Measurements from ENCODE around the gene PARD6B. TPM values are rescaled to one million over a fixed set of nuclear protein-coding genes. Genes with fewer than 3 reads are reported as not detected.

The PARD6B gene
- total and polyA plus RNA-seq, 2 donors (not counting 1 experiment from before 2014, with no cell fraction given): 0.91 to 6.0 TPM

DNA sequence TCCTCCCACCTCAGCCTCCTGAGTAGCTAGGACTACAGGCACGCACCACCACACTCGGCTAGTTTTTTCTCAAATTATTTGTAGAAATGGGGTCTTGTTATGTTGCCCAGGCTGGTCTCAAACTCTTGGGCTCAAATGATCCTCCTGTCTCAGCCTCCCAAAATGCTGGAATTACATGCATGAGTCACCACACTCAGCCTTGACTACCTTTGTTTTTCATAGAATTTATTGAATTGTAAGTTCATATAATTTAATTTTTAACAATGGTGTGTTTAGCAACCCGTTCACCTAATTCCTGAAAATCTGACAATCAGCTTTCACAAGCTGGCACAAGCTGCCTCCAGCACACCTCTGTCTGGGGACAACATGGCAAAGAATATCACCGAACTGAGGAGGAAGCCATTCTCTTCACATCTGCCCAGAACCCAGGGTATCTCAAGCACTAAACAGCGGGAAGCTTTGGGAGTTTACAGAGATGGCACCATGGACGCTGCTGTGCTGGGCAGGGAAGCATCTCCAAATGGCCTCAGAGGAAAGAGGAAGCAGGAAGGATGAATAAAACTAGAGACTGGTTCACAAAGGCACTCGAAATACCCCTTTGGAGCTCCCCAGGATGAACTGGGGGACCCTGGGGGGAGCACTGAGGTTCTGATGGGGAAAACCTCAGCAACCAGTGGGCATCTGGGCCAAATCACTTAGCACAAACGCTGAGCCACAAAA lies 43.0 kb upstream of the PARD6B start:
- no peak for ATAC-seq (ENCODE audit: low read depth)
- TF ChIP-seq, protein P1, sequence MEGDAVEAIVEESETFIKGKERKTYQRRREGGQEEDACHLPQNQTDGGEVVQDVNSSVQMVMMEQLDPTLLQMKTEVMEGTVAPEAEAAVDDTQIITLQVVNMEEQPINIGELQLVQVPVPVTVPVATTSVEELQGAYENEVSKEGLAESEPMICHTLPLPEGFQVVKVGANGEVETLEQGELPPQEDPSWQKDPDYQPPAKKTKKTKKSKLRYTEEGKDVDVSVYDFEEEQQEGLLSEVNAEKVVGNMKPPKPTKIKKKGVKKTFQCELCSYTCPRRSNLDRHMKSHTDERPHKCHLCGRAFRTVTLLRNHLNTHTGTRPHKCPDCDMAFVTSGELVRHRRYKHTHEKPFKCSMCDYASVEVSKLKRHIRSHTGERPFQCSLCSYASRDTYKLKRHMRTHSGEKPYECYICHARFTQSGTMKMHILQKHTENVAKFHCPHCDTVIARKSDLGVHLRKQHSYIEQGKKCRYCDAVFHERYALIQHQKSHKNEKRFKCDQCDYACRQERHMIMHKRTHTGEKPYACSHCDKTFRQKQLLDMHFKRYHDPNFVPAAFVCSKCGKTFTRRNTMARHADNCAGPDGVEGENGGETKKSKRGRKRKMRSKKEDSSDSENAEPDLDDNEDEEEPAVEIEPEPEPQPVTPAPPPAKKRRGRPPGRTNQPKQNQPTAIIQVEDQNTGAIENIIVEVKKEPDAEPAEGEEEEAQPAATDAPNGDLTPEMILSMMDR (IDR thresholded peaks at IDR 0.05): no peak
- no peak for TF ChIP-seq EZH2 (IDR thresholded peaks at IDR 0.05; ENCODE audit: borderline replicate concordance, insufficient read depth, low read depth, low read length, poor library complexity, severe bottlenecking)
- ChIA-PET POLR2A (no interaction called here), CTCF (no interaction called here)
- no peaks in the 10 kb centered on the region for H4K20me1 ChIP-seq (ENCODE audit: control insufficient read depth, insufficient read depth, low read length, poor library complexity, severe bottlenecking)
- no peak for DNase-seq
- no peaks in the 10 kb centered on the region for H3K36me3 ChIP-seq (replicated peaks in 1 of 2; ENCODE audit: control extremely low read depth in 1 of 2, control insufficient read depth in 1 of 2, extremely low read depth in 1 of 2, insufficient read depth in 2 of 2, low read length in 1 of 2)
- Mint-ChIP-seq H3K9me3 (ENCODE audit: insufficient read depth) (no peaks in the 10 kb centered on the region), H3K27ac (no peak overlapping the region), H3K4me1 (peaks cover 11% of the 10 kb centered on the region), H3K4me3 (no peak overlapping the region), H3K27me3 (peaks cover 42% of the 10 kb centered on the region)
- peaks cover 12% of the 10 kb centered on the region in 2 donors for H3K4me1 ChIP-seq (ENCODE audit: control insufficient read depth in 2 of 2, insufficient read depth in 2 of 2, low read length in 2 of 2)
- H3K79me2 ChIP-seq (ENCODE audit: control insufficient read depth, insufficient read depth, low read length): no peaks in the 10 kb centered on the region
- 84% methylated on average over 5 of the region's 8 CpGs for WGBS (ENCODE audit: insufficient coverage)
- H3K4me2 ChIP-seq (replicated peaks; ENCODE audit: low read depth, low read length, poor library complexity, severe bottlenecking): no peak overlapping the region
- intact Hi-C loops (cut with micrococcal nuclease): no loop called here
- H3K27me3 ChIP-seq (replicated peaks in 1 of 4; ENCODE audit: control extremely low read depth in 1 of 4, control insufficient read depth in 3 of 4, insufficient read depth in 4 of 4, low read length in 3 of 4): peaks cover 0 to 47% (median 9%) of the 10 kb centered on the region in 4 experiments
- H3K9ac ChIP-seq (ENCODE audit: low read length): no peak overlapping the region
- no peak overlapping the region for H2AFZ ChIP-seq (ENCODE audit: insufficient read depth, low read depth, low read length, poor library complexity, severe bottlenecking)
- H3K9me3 ChIP-seq (ENCODE audit: control extremely low read depth in 1 of 3, control insufficient read depth in 2 of 3, insufficient read depth in 1 of 3, low read length in 2 of 3): no peaks in the 10 kb centered on the region
- H3K27ac ChIP-seq (ENCODE audit: low read length in 2 of 2): no peak overlapping the region
- no peak overlapping the region for H3K4me3 ChIP-seq (ENCODE audit: control extremely low read depth in 1 of 5, extremely low read depth in 1 of 5, insufficient read depth in 1 of 5, low read depth in 2 of 5, low read length in 4 of 5)

DNA sequence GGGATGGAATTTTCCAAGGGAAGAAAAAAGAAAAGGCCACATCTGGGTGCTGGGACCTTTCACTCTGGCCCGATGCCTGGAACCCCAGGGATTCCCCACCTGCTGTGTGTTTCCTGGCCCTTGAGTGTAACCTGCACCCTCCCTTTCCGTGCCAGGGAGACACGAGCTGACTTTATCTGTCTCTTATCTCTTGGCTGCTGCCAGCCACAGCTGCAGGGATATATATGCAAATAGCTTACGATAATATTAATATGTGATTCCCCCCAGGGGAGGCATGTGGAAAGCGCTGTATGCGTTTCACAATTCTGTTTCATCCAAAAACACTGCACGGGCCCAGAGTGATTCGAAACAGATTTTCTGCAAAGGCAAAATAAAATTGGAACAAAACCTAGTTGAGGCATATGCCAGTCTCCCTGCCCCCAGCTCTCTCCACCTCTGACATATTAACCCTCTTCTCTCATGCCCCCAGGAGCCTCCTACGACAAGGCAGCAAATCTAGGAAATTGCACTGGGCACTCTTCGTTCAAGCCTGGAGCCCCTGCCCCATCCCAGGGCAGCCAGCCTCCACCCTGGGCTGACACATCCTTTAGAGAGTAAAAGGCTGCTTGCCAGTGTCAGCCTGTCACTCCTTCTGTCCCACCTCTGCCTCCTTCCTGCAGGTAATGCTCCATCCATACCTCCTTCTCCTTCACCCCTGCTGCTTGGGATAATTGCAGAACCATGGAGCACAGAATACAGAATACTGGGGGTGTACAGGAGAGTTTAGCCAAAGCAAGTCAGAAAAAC lies 41.3 kb upstream of the PARD6B start:
- WGBS (ENCODE audit: insufficient coverage): 26% methylated on average over 7 of the region's 10 CpGs
- no peak overlapping the region for H3K4me3 ChIP-seq (ENCODE audit: control extremely low read depth in 1 of 5, extremely low read depth in 1 of 5, insufficient read depth in 1 of 5, low read depth in 2 of 5, low read length in 4 of 5)
- H3K27me3 ChIP-seq (replicated peaks in 1 of 4; ENCODE audit: control extremely low read depth in 1 of 4, control insufficient read depth in 3 of 4, insufficient read depth in 4 of 4, low read length in 3 of 4): peaks cover 0 to 50% (median 9%) of the 10 kb centered on the region in 4 experiments
- intact Hi-C loops (cut with micrococcal nuclease): no loop called here
- H3K79me2 ChIP-seq (ENCODE audit: control insufficient read depth, insufficient read depth, low read length): no peaks in the 10 kb centered on the region
- ATAC-seq (ENCODE audit: low read depth) (no peak), DNase-seq (no peak)
- ChIA-PET CTCF (interaction anchor here (0.7 kb wide), 1 partner anchor 9 kb away, joined by 3 read pairs; no protein-coding TSS in a partner anchor), POLR2A (no interaction called here)
- no peak overlapping the region for H3K4me2 ChIP-seq (replicated peaks; ENCODE audit: low read depth, low read length, poor library complexity, severe bottlenecking)
- no peak overlapping the region for H3K27ac Mint-ChIP-seq
- H3K4me1 ChIP-seq (ENCODE audit: control insufficient read depth in 2 of 2, insufficient read depth in 2 of 2, low read length in 2 of 2): peaks cover 12% of the 10 kb centered on the region in 2 donors
- no peaks in the 10 kb centered on the region for H3K36me3 ChIP-seq (replicated peaks in 1 of 2; ENCODE audit: control extremely low read depth in 1 of 2, control insufficient read depth in 1 of 2, extremely low read depth in 1 of 2, insufficient read depth in 2 of 2, low read length in 1 of 2)
- peaks cover 11% of the 10 kb centered on the region for H3K4me1 Mint-ChIP-seq
- no peak overlapping the region for H3K27ac ChIP-seq (ENCODE audit: low read length in 2 of 2)
- H3K9me3 Mint-ChIP-seq (ENCODE audit: insufficient read depth): no peaks in the 10 kb centered on the region
- TF ChIP-seq, protein P1 (IDR thresholded peaks at IDR 0.05): no peak
- no peak for TF ChIP-seq EZH2 (IDR thresholded peaks at IDR 0.05; ENCODE audit: borderline replicate concordance, insufficient read depth, low read depth, low read length, poor library complexity, severe bottlenecking)
- peaks cover 51% of the 10 kb centered on the region for H3K27me3 Mint-ChIP-seq
- H2AFZ ChIP-seq (ENCODE audit: insufficient read depth, low read depth, low read length, poor library complexity, severe bottlenecking): no peak overlapping the region
- H3K4me3 Mint-ChIP-seq: no peak overlapping the region
- no peaks in the 10 kb centered on the region for H4K20me1 ChIP-seq (ENCODE audit: control insufficient read depth, insufficient read depth, low read length, poor library complexity, severe bottlenecking)
- no peak overlapping the region for H3K9ac ChIP-seq (ENCODE audit: low read length)
- H3K9me3 ChIP-seq (ENCODE audit: control extremely low read depth in 1 of 3, control insufficient read depth in 2 of 3, insufficient read depth in 1 of 3, low read length in 2 of 3): no peaks in the 10 kb centered on the region
